Testis (tissue), 3 donors: ENCODE measurements around the gene COL15A1. TPM values are rescaled to one million over a fixed set of nuclear protein-coding genes. Genes with fewer than 3 reads are reported as not detected.
A peak's percentile ranks its signal among the peaks of the same experiment; 100 is the strongest.

Source experiments
- DNase-seq: peaks from one replicate; pipeline ENCODE4 v3.0.0-alpha.2; 2019
- H3K27ac ChIP-seq, 2 donors: fragments of 200-600 bp; sonication (generic); one replicate each; pipeline ENCODE4 v1.5.1; 2019
- H3K27me3 ChIP-seq: fragments of 200-600 bp; sonication (generic); one replicate; pipeline ENCODE4 v1.5.1; 2019
- H3K36me3 ChIP-seq: fragments of 200-600 bp; sonication (generic); one replicate; pipeline ENCODE4 v1.5.1; 2017; ENCODE audit warnings: low read depth; ENCODE audit errors: missing control alignments
- H3K4me1 ChIP-seq: fragments of 200-600 bp; sonication (generic); one replicate; pipeline ENCODE4 v1.5.1; 2019
- H3K4me3 ChIP-seq, 2 donors: fragments of 200-600 bp; sonication (generic); one replicate each; pipeline ENCODE4 v1.5.1; 2017 to 2019
- H3K9me3 ChIP-seq: fragments of 200-600 bp; sonication (generic); one replicate; pipeline ENCODE4 v1.5.1; 2017
- POLR2A ChIP-seq: fragments of 450-650 bp; IDR thresholded peaks from one replicate; pipeline ENCODE4 v1.6.1; 2017; ENCODE audit warnings: antibody characterized with exemption, mild to moderate bottlenecking, moderate library complexity
- WGBS, 2 donors: methylation state at CpG; one replicate each; pipeline ENCODE4 v1.1.5; 2018; 5-methylcytosine and 5-hydroxymethylcytosine counted together
- intact Hi-C: fragments of 100-400 bp; cut with DNase I; formaldehyde crosslinking; loops from one replicate; pipeline ENCODE4 v1.15.1; 2023; ENCODE audit warnings: low total_unique reads
- polyA plus RNA-seq: library from polyadenylated mRNA; stranded (reverse); fragments of 350-450 nt; fragmentation: Illumina TruSeq; extraction: RNeasy Lipid Tissue Mini Kit (QIAGEN cat#74804); gene quantifications from one replicate; pipeline ENCODE4 v1.2.3, GENCODE V29; 2014; ENCODE audit warnings: low read depth, low replicate concordance; ENCODE audit not compliant: insufficient read depth
- total RNA-seq, 2 donors: library from RNA; depleted of rRNA; stranded (reverse); fragments of >200 nt; gene quantifications; one replicate each; pipeline ENCODE4 v1.2.3, GENCODE V29; 2016
- TF ChIP-seq, protein P1 (sequence below), 3 experiments: fragments of 450-650 bp in 2 of 3; fragments of 200-600 bp in 1 of 3; sonication (generic) in 1 of 3; IDR thresholded peaks; one replicate each; pipeline ENCODE4 v1.5.1; 2016 to 2019; ENCODE audit warnings: antibody characterized with exemption in 3 of 3, mild to moderate bottlenecking in 2 of 3, moderate library complexity in 1 of 3

The COL15A1 gene
- total and polyA plus RNA-seq, 3 donors from 2014 or later, result 37.2 to 55.5 (median 49.4) TPM

DNA sequence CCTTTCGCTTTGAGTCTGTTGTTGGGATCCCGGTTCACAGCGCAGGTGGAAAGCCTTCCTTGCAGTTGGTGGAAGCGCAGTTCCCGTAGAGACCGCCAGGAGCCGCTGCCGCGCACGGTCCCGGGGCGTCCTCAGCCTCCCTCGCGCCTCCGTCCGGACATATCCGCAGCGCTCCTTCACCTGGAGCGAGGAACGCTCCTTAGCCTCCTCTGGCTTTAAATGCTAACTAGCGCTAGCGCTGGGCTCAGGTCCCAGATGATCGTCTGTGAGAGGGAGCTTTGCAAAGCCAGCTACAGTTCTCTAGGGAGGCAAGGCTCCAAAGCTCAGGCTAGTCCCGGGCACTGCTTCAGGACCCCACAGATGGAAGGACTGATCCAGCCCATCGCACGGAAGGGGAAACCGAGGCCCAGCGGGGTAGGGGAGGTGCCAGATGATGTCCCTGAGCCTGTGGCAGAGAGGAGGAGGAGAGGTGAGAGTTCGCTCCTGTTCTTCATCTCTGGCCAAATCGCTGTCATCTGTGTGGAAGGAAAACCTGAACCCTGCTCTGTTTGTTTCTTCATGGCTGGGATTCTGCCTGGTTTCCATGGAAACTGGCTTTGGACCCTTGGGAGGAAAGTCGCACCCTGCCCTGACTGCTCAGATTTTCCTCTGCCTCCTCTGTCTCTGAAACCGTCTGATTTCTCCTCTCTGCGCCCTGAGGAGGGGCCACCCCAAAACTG lies 31.4 kb downstream of the COL15A1 start:
- Histone ChIP-seq H3K4me1 (peaks cover 57% of the 10 kb centered on the region), H3K27me3 (no peaks in the 10 kb centered on the region), H3K27ac (peak overlapping the region in 1 of 2 donors; percentile 72), H3K36me3 (no peaks in the 10 kb centered on the region), H3K4me3 (peak overlapping the region in 1 of 2 donors; percentile 32), H3K9me3 (no peaks in the 10 kb centered on the region)
- TF ChIP-seq, protein P1, sequence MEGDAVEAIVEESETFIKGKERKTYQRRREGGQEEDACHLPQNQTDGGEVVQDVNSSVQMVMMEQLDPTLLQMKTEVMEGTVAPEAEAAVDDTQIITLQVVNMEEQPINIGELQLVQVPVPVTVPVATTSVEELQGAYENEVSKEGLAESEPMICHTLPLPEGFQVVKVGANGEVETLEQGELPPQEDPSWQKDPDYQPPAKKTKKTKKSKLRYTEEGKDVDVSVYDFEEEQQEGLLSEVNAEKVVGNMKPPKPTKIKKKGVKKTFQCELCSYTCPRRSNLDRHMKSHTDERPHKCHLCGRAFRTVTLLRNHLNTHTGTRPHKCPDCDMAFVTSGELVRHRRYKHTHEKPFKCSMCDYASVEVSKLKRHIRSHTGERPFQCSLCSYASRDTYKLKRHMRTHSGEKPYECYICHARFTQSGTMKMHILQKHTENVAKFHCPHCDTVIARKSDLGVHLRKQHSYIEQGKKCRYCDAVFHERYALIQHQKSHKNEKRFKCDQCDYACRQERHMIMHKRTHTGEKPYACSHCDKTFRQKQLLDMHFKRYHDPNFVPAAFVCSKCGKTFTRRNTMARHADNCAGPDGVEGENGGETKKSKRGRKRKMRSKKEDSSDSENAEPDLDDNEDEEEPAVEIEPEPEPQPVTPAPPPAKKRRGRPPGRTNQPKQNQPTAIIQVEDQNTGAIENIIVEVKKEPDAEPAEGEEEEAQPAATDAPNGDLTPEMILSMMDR (IDR thresholded peaks at IDR 0.05), result peak; percentile 89 to 98 (median 91)
- TF ChIP-seq POLR2A, result no peak
- DNase-seq, result peak; percentile 90
- WGBS, 2 donors, result 9% methylated on average over 30 to 33 of the region's 33 CpGs
- intact Hi-C loops, result loop anchor here (5.0 kb wide), 1 partner anchor 108 kb away; no protein-coding TSS in a partner anchor

DNA sequence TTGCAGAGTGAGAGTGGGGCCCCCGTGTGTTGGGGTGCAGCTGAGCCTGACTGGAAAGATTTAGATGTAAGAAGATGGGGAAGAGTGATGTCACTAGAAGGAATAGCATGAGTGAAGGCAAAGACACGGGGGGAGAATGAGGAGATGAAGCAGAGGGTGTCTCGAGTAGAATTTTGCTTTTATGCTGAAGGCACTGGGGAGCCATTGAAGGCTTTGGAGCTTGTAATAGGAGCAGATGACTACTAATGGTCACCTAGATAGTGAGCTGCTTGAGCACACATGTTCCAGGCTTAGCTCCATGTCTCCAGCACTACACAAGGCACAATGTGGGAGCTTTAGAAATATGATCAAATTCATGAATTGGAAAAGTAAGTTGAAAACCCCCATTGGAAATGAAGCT lies 32.1 kb downstream of the COL15A1 start:
- no peaks in the 10 kb centered on the region for H3K27me3 ChIP-seq
- DNase-seq, result no peak
- no peak overlapping the region for H3K4me3 ChIP-seq
- no peaks in the 10 kb centered on the region for H3K9me3 ChIP-seq
- WGBS, 2 donors, result 53 to 56% methylated on average over 3 of the region's 3 CpGs
- TF ChIP-seq, protein P1 (IDR thresholded peaks at IDR 0.05), result no peak
- TF ChIP-seq POLR2A, result no peak
- no peaks in the 10 kb centered on the region for H3K36me3 ChIP-seq
- intact Hi-C loops, result loop anchor here (5.0 kb wide), 1 partner anchor 109 kb away; no protein-coding TSS in a partner anchor
- peaks cover 57% of the 10 kb centered on the region for H3K4me1 ChIP-seq
- H3K27ac ChIP-seq, result no peak overlapping the region

DNA sequence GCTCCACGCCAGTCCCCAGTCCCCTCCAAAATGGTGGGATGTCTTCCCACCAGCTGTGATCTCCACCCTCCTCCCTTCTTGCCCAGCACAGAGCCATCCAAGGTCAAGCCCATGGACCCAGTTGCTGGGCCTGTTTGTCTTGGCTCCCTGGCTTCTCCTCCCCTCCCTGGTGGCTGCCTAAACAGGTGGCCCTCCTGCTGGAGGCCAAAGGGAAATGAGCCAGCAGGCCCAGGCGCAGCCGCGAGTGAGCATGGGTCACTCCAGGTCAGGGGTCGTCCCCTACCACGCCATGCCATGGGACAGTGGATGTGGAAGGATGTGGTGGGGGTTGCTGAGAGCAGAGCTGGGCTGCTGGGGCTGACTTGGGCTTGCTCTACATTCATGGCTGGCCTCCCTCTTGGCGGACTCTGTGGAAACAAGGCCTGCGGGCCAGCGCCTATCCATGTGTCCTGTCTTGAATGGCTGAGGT lies 33.6 kb downstream of the COL15A1 start:
- TF ChIP-seq, protein P1 (IDR thresholded peaks at IDR 0.05), result peak in 1 of 3 experiments; percentile 9
- TF ChIP-seq POLR2A, result no peak
- no peaks in the 10 kb centered on the region for H3K27me3 ChIP-seq
- DNase-seq, result peak; percentile 76
- peaks cover 51% of the 10 kb centered on the region for H3K4me1 ChIP-seq
- whole genome bisulfite sequencing, 2 donors, result 52 to 57% methylated on average over 9 of the region's 9 CpGs
- intact Hi-C loops, result loop anchor here (5.0 kb wide), 1 partner anchor 110 kb away; no protein-coding TSS in a partner anchor
- H3K27ac ChIP-seq, result no peak overlapping the region
- H3K9me3 ChIP-seq, result no peaks in the 10 kb centered on the region
- no peak overlapping the region for H3K4me3 ChIP-seq
- H3K36me3 ChIP-seq, result no peaks in the 10 kb centered on the region

DNA sequence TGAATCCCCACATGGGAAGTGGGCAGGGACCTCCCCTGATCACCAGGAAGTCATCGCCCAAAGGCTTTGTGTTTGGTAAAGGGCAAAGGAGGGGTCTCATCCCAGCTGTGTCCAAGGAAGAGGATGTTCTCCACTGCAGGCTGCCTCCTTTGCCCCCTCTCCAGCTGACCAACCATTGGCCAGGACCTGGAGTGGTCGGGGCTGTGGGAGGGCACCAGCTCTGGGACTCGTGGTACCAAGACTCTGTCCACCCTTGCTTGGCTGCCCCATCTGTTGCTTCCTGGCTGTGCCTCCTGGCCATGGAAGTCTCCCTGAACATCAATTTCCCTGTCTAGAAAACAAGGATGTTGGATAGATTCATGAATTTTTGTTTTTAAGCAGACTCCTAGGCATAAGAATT lies 34.1 kb downstream of the COL15A1 start:
- H3K27ac ChIP-seq, result peak overlapping the region; percentile 13 to 32
- intact Hi-C loops, result loop anchor here (5.0 kb wide), 1 partner anchor 111 kb away; no protein-coding TSS in a partner anchor
- H3K9me3 ChIP-seq, result no peaks in the 10 kb centered on the region
- WGBS, 2 donors, result 59 to 76% methylated on average over 3 of the region's 3 CpGs
- TF ChIP-seq, protein P1 (IDR thresholded peaks at IDR 0.05), result no peak
- TF ChIP-seq POLR2A, result no peak
- DNase-seq, result no peak
- no peaks in the 10 kb centered on the region for H3K36me3 ChIP-seq
- no peaks in the 10 kb centered on the region for H3K27me3 ChIP-seq
- H3K4me1 ChIP-seq, result peaks cover 51% of the 10 kb centered on the region
- H3K4me3 ChIP-seq, result no peak overlapping the region
